Sigmoid colon (tissue), 7 donors: Measurements from ENCODE around the gene STXBP4. TPM values are rescaled to one million over a fixed set of nuclear protein-coding genes. Genes with fewer than 3 reads are reported as not detected.
A peak's percentile ranks its signal among the peaks of the same experiment; 100 is the strongest.

Experiments
- DNase-seq: peaks from one replicate; pipeline ENCODE4 v3.0.0-alpha.2; 2019
- H3K27ac ChIP-seq, 4 donors: fragments of 200-600 bp; sonication (generic); one replicate each; pipeline ENCODE4 v1.5.1; 2016 to 2019; ENCODE audit warnings: mild to moderate bottlenecking in 1 of 4
- H3K27me3 ChIP-seq, 3 donors: fragments of 200-600 bp; sonication (generic); one replicate each; pipeline ENCODE4 v1.5.1; 2019; ENCODE audit warnings: mild to moderate bottlenecking in 1 of 3
- H3K36me3 ChIP-seq, 4 donors: fragments of 200-600 bp; sonication (generic); one replicate each; pipeline ENCODE4 v1.5.1; 2016 to 2019
- H3K4me1 ChIP-seq, 4 donors: fragments of 200-600 bp; sonication (generic); one replicate each; pipeline ENCODE4 v1.5.1; 2017 to 2019
- H3K4me3 ChIP-seq, 4 donors: fragments of 200-600 bp; sonication (generic); one replicate each; pipeline ENCODE4 v1.5.1; 2017 to 2019; ENCODE audit warnings: mild to moderate bottlenecking in 2 of 4, moderate library complexity in 1 of 4
- H3K9me3 ChIP-seq, 4 donors: fragments of 200-600 bp in 3 of 4; sonication (generic) in 3 of 4; one replicate each; pipeline versions ENCODE4 v1.5.1 to v1.6.1; 2013 to 2019
- CTCF ChIP-seq, 4 experiments: fragments of 450-650 bp in 3 of 4; fragments of 200-600 bp in 1 of 4; IDR thresholded peaks; one replicate each; pipeline ENCODE4 v1.5.1; 2016 to 2019; ENCODE audit warnings: antibody characterized with exemption in 4 of 4, mild to moderate bottlenecking in 3 of 4, moderate library complexity in 2 of 4
- EP300 ChIP-seq, 4 donors: sonication (generic); formaldehyde crosslinking; IDR thresholded peaks; one replicate each; pipeline ENCODE4 v1.6.1; 2017; ENCODE audit warnings: antibody characterized with exemption in 4 of 4
- POLR2A ChIP-seq, 2 donors: fragments of 450-650 bp; IDR thresholded peaks; one replicate each; pipeline ENCODE4 v1.6.1; 2016; ENCODE audit warnings: antibody characterized with exemption in 2 of 2, mild to moderate bottlenecking in 2 of 2, moderate library complexity in 2 of 2
- POLR2AphosphoS5 ChIP-seq, 4 donors: sonication (generic); formaldehyde crosslinking; IDR thresholded peaks; one replicate each; pipeline ENCODE4 v1.6.1; 2017; ENCODE audit warnings: antibody characterized with exemption in 4 of 4
- WGBS, 2 donors: extraction: QIAGEN DNeasy Blood & Tissue Kit; methylation state at CpG; one replicate each; pipeline ENCODE4 v1.1.7; 2013; 5-methylcytosine and 5-hydroxymethylcytosine counted together
- intact Hi-C: fragments of 100-400 bp; cut with DNase I; formaldehyde crosslinking; loops from one replicate; pipeline ENCODE4 v1.15.1; 2023
- polyA plus RNA-seq, 3 donors: library from polyadenylated mRNA; stranded (reverse); fragments of 200-250 nt; gene quantifications; one replicate each; pipeline ENCODE4 v1.2.3, GENCODE V29; 2013
- total RNA-seq, 4 donors: library from RNA; depleted of rRNA; stranded (reverse); fragments of >200 nt; gene quantifications; one replicate each; pipeline ENCODE4 v1.1.0, GENCODE V29; 2016
- donor health status: healthy with polysubstance abuse.
- donor health status: Bipolar disorder and iron deficiency.
- donor health status: healthy.

STXBP4 gene
- total and polyA plus RNA-seq, 7 donors, result under 0.01 to 25.2 (median 15.0) TPM

- Histone ChIP-seq H3K4me1 (no peaks in the 10 kb centered on the region), H3K27me3 (no peaks in the 10 kb centered on the region), H3K4me3 (no peak overlapping the region), H3K9me3 (no peaks in the 10 kb centered on the region), H3K36me3 (peaks cover 0 to 17% (median 0%) of the 10 kb centered on the region in 4 donors), H3K27ac (no peak overlapping the region)
- DNase-seq, result no peak
- intact Hi-C loops, result loop anchor here (5.0 to 10.0 kb wide), 3 partner anchors 245 to 522 kb away; partner anchors contain the start of gene SMIM36
- WGBS, 2 donors, result 98 to 99% methylated on average over 4 of the region's 4 CpGs
- no peak for TF ChIP-seq POLR2A (IDR thresholded peaks at IDR 0.05)
Measured at GRCh38 chr17:54990118-54990517, 21.6 kb downstream of the STXBP4 start.

- H3K4me1 ChIP-seq, result no peaks in the 10 kb centered on the region
- H3K4me3 ChIP-seq, result no peak overlapping the region
- no peaks in the 10 kb centered on the region for H3K9me3 ChIP-seq
- H3K27ac ChIP-seq, result no peak overlapping the region
- DNase-seq, result no peak
- intact Hi-C loops, result loop anchor here (5.0 to 10.0 kb wide), 3 partner anchors 243 to 521 kb away; partner anchors contain the start of gene SMIM36
- H3K27me3 ChIP-seq, result no peaks in the 10 kb centered on the region
- 92 to 98% methylated on average over 1 of the region's 1 CpG for WGBS, 2 donors
- H3K36me3 ChIP-seq, result peaks cover 0 to 16% (median 0%) of the 10 kb centered on the region in 4 donors
- TF ChIP-seq POLR2AphosphoS5 (IDR thresholded peaks at IDR 0.05), result no peak
- TF ChIP-seq EP300 (IDR thresholded peaks at IDR 0.05), result no peak
- no peak for TF ChIP-seq CTCF (IDR thresholded peaks at IDR 0.05)
- TF ChIP-seq POLR2A (IDR thresholded peaks at IDR 0.05), result no peak
Measured at GRCh38 chr17:54991567-54991966, 23.0 kb downstream of the STXBP4 start.

GRCh38 chr17:54992797-54993639, 24.5 kb downstream of the STXBP4 start:
- no peak for DNase-seq
- intact Hi-C loops, result loop anchor here (5.0 to 10.0 kb wide), 3 partner anchors 242 to 519 kb away; partner anchors contain the start of gene SMIM36
- Histone ChIP-seq H3K4me3 (no peak overlapping the region), H3K27ac (no peak overlapping the region), H3K4me1 (no peaks in the 10 kb centered on the region), H3K27me3 (no peaks in the 10 kb centered on the region), H3K9me3 (no peaks in the 10 kb centered on the region), H3K36me3 (peaks cover 0 to 9% (median 0%) of the 10 kb centered on the region in 4 donors)
- WGBS, 2 donors, result 81 to 86% methylated on average over 8 of the region's 8 CpGs
- TF ChIP-seq CTCF (IDR thresholded peaks at IDR 0.05), result peak in 3 of 4 experiments; percentile 47 to 67 (median 56)
- no peak for TF ChIP-seq EP300 (IDR thresholded peaks at IDR 0.05)
- no peak for TF ChIP-seq POLR2AphosphoS5 (IDR thresholded peaks at IDR 0.05)

DNA sequence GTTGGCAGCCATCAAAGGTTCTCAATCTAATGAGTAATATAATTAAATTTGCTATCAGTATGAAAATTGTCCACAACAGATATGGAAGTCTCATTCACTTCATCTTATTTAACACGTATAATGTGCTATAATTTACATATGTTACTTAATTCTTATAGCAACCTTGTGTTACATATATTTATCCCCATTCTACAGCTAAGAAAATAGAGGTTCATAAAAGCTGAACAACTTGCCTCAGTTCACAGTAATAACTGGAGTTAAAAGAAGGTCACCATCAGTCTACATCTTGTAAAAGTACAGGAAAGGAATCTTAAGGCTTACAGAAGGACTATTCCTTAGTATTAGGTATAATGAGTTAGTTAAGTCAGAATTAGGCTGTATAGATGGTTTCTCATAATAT, 27.9 kb downstream of the STXBP4 start:
- Histone ChIP-seq H3K4me3 (no peak overlapping the region), H3K36me3 (peaks cover 0 to 20% (median 0%) of the 10 kb centered on the region in 4 donors), H3K27ac (no peak overlapping the region), H3K4me1 (no peaks in the 10 kb centered on the region), H3K9me3 (no peaks in the 10 kb centered on the region), H3K27me3 (no peaks in the 10 kb centered on the region)
- 94 to 97% methylated on average over 1 of the region's 1 CpG for WGBS, 2 donors
- DNase-seq, result no peak
- TF ChIP-seq POLR2AphosphoS5 (IDR thresholded peaks at IDR 0.05) (no peak), CTCF (IDR thresholded peaks at IDR 0.05) (no peak), EP300 (IDR thresholded peaks at IDR 0.05) (no peak), POLR2A (IDR thresholded peaks at IDR 0.05) (no peak)
- intact Hi-C loops, result loop anchor here (10.0 kb wide), 1 partner anchor 238 kb away; no protein-coding TSS in a partner anchor

- intact Hi-C loops, result no loop called here
- Histone ChIP-seq H3K36me3 (peaks cover 0 to 28% (median 0%) of the 10 kb centered on the region in 4 donors), H3K4me1 (no peaks in the 10 kb centered on the region), H3K9me3 (no peaks in the 10 kb centered on the region), H3K27me3 (no peaks in the 10 kb centered on the region), H3K27ac (no peak overlapping the region), H3K4me3 (no peak overlapping the region)
- DNase-seq, result no peak
- no peak for TF ChIP-seq POLR2A (IDR thresholded peaks at IDR 0.05)
- TF ChIP-seq EP300 (IDR thresholded peaks at IDR 0.05), result no peak
- no peak for TF ChIP-seq CTCF (IDR thresholded peaks at IDR 0.05)
- TF ChIP-seq POLR2AphosphoS5 (IDR thresholded peaks at IDR 0.05), result no peak
Measured at GRCh38 chr17:55002458-55002857, 33.9 kb downstream of the STXBP4 start.
